ENCODE results near the gene EME1. TPM values are rescaled to one million over a fixed set of nuclear protein-coding genes. Genes with fewer than 3 reads are reported as not detected.

The EME1 gene
- total and polyA plus RNA-seq, 2 of the 13 experiments (the other 11 are each of a cell fraction or from before 2014, with no cell fraction given), result 20.7 to 24.6 TPM

GRCh38 chr17:50423553-50424159, 50.6 kb downstream of the EME1 start (continued):
- TF ChIP-seq YEATS2 (CRISPR knock-in tag; IDR thresholded peaks at IDR 0.05; ENCODE audit: borderline replicate concordance), result peak; percentile 78; the same call in 1 of the 2 replicates
- peak; percentile 92; the same call in 1 of the 2 replicates for TF ChIP-seq NFKBIZ (CRISPR knock-in tag; IDR thresholded peaks at IDR 0.05)
- TF ChIP-seq ZNF24 (IDR thresholded peaks at IDR 0.05), result 0 out of 2 replicates have a peak, but pooled peaks have one; percentile 49
- peak; percentile 75 for TF ChIP-seq ELF3 (CRISPR knock-in tag; IDR thresholded peaks at IDR 0.05)
- TF ChIP-seq FOXJ3 (CRISPR knock-in tag; IDR thresholded peaks at IDR 0.05; ENCODE audit: borderline replicate concordance), result peak; percentile 48; the same call in 1 of the 2 replicates
- TF ChIP-seq SOX6 (IDR thresholded peaks at IDR 0.05), result no peak
- peak; percentile 81 for TF ChIP-seq SOX6 (CRISPR knock-in tag; IDR thresholded peaks at IDR 0.05)
- TF ChIP-seq SMYD3 (CRISPR knock-in tag; IDR thresholded peaks at IDR 0.05), result peak; percentile 80; the same call in 1 of the 2 replicates
- TF ChIP-seq ZNF510 (CRISPR knock-in tag; IDR thresholded peaks at IDR 0.05; ENCODE audit: low read depth), result peak; percentile 71; the same call in 1 of the 2 replicates
- TF ChIP-seq, protein P1, sequence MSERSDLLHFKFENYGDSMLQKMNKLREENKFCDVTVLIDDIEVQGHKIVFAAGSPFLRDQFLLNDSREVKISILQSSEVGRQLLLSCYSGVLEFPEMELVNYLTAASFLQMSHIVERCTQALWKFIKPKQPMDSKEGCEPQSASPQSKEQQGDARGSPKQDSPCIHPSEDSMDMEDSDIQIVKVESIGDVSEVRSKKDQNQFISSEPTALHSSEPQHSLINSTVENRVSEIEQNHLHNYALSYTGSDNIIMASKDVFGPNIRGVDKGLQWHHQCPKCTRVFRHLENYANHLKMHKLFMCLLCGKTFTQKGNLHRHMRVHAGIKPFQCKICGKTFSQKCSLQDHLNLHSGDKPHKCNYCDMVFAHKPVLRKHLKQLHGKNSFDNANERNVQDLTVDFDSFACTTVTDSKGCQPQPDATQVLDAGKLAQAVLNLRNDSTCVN (CRISPR knock-in tag; IDR thresholded peaks at IDR 0.05; ENCODE audit: borderline replicate concordance), result 0 out of 2 replicates have a peak, but pooled peaks have one; percentile 30
- TF ChIP-seq, protein P2, sequence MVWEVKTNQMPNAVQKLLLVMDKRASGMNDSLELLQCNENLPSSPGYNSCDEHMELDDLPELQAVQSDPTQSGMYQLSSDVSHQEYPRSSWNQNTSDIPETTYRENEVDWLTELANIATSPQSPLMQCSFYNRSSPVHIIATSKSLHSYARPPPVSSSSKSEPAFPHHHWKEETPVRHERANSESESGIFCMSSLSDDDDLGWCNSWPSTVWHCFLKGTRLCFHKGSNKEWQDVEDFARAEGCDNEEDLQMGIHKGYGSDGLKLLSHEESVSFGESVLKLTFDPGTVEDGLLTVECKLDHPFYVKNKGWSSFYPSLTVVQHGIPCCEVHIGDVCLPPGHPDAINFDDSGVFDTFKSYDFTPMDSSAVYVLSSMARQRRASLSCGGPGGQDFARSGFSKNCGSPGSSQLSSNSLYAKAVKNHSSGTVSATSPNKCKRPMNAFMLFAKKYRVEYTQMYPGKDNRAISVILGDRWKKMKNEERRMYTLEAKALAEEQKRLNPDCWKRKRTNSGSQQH (CRISPR knock-in tag; IDR thresholded peaks at IDR 0.05; ENCODE audit: low read depth), result 0 out of 2 replicates have a peak, but pooled peaks have one; percentile 46
- peak; percentile 39 for TF ChIP-seq PHF5A (CRISPR knock-in tag; IDR thresholded peaks at IDR 0.05; ENCODE audit: low read depth, unreplicated experiment)
- no peak for TF ChIP-seq ZNF282 (IDR thresholded peaks at IDR 0.05; ENCODE audit: partially characterized antibody)
- TF ChIP-seq ATRX (CRISPR knock-in tag; IDR thresholded peaks at IDR 0.05; ENCODE audit: borderline replicate concordance), result no peak
- 0 out of 2 replicates have a peak, but pooled peaks have one; percentile 25 for TF ChIP-seq ZFP36L1 (CRISPR knock-in tag; IDR thresholded peaks at IDR 0.05)
- TF ChIP-seq MED8 (CRISPR knock-in tag; IDR thresholded peaks at IDR 0.05; ENCODE audit: insufficient replicate concordance), result no peak
- TF ChIP-seq, protein P3, sequence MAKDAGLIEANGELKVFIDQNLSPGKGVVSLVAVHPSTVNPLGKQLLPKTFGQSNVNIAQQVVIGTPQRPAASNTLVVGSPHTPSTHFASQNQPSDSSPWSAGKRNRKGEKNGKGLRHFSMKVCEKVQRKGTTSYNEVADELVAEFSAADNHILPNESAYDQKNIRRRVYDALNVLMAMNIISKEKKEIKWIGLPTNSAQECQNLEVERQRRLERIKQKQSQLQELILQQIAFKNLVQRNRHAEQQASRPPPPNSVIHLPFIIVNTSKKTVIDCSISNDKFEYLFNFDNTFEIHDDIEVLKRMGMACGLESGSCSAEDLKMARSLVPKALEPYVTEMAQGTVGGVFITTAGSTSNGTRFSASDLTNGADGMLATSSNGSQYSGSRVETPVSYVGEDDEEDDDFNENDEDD (CRISPR knock-in tag; IDR thresholded peaks at IDR 0.05; ENCODE audit: borderline replicate concordance), result peak; percentile 89; the same call in 1 of the 2 replicates
- TF ChIP-seq, protein P4, sequence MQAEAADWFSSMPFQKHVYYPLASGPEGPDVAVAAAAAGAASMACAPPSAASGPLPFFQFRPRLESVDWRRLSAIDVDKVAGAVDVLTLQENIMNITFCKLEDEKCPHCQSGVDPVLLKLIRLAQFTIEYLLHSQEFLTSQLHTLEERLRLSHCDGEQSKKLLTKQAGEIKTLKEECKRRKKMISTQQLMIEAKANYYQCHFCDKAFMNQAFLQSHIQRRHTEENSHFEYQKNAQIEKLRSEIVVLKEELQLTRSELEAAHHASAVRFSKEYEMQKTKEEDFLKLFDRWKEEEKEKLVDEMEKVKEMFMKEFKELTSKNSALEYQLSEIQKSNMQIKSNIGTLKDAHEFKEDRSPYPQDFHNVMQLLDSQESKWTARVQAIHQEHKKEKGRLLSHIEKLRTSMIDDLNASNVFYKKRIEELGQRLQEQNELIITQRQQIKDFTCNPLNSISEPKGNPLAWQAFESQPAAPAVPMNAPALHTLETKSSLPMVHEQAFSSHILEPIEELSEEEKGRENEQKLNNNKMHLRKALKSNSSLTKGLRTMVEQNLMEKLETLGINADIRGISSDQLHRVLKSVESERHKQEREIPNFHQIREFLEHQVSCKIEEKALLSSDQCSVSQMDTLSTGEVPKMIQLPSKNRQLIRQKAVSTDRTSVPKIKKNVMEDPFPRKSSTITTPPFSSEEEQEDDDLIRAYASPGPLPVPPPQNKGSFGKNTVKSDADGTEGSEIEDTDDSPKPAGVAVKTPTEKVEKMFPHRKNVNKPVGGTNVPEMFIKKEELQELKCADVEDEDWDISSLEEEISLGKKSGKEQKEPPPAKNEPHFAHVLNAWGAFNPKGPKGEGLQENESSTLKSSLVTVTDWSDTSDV (CRISPR knock-in tag; IDR thresholded peaks at IDR 0.05), result no peak
- no peak for TF ChIP-seq ZBTB38 (CRISPR knock-in tag; IDR thresholded peaks at IDR 0.05)
- 0 out of 2 replicates have a peak, but pooled peaks have one; percentile 31 for TF ChIP-seq KDM5B (CRISPR knock-in tag; IDR thresholded peaks at IDR 0.05; ENCODE audit: borderline replicate concordance)
- TF ChIP-seq ZNF607 (CRISPR knock-in tag; IDR thresholded peaks at IDR 0.05; ENCODE audit: borderline replicate concordance), result 0 out of 2 replicates have a peak, but pooled peaks have one; percentile 28
- peak; percentile 87 for TF ChIP-seq NCOA2 (CRISPR knock-in tag; IDR thresholded peaks at IDR 0.05)
- no peak for TF ChIP-seq ZNF547 (CRISPR knock-in tag; IDR thresholded peaks at IDR 0.05)
- TF ChIP-seq HOXD1 (CRISPR knock-in tag; IDR thresholded peaks at IDR 0.05), result no peak
